Osteoblast (primary cell): ENCODE results near the gene PPP1R3E. TPM values are rescaled to one million over a fixed set of nuclear protein-coding genes. Genes with fewer than 3 reads are reported as not detected.
"Not testable (repeated sequence)": the region's sequence is repeated elsewhere in the genome, so short reads cannot be mapped to it uniquely, and the experiment has no call there.

Experiments used
- DNase-seq: peaks from one replicate; pipeline ENCODE4 v3.0.0; 2011; ENCODE audit warnings: low spot score, mixed read lengths; ENCODE audit not compliant: insufficient read length; ENCODE audit errors: missing footprints
- H2AFZ ChIP-seq: 2 replicates; pipeline ENCODE4 v1.6.0; 2011; ENCODE audit warnings: mild to moderate bottlenecking, low read length
- H3K27ac ChIP-seq: 2 replicates; pipeline ENCODE4 v1.5.1; 2011; ENCODE audit warnings: mild to moderate bottlenecking, low read depth, low read length, moderate library complexity
- H3K27me3 ChIP-seq: 2 replicates; pipeline ENCODE4 v1.6.0; 2012; ENCODE audit warnings: mild to moderate bottlenecking, control low read depth, inconsistent platforms, low read length, moderate library complexity; ENCODE audit not compliant: insufficient read depth
- H3K36me3 ChIP-seq: 2 replicates; pipeline ENCODE4 v1.5.1; 2011; ENCODE audit warnings: mild to moderate bottlenecking, low read length, control low read depth, moderate library complexity; ENCODE audit not compliant: insufficient read depth
- H3K4me1 ChIP-seq: 2 replicates; pipeline ENCODE4 v1.5.1; 2011; ENCODE audit warnings: mild to moderate bottlenecking, low read length, control low read depth, moderate library complexity; ENCODE audit not compliant: insufficient read depth
- H3K4me2 ChIP-seq: 2 replicates; pipeline ENCODE4 v1.6.0; 2011; ENCODE audit warnings: mild to moderate bottlenecking, low read length; ENCODE audit not compliant: insufficient read depth
- H3K4me3 ChIP-seq: fragments of 200-600 bp; sonication (generic); 3 replicates; pipeline ENCODE4 v1.5.1; 2012; ENCODE audit warnings: mild to moderate bottlenecking, low read length, inconsistent platforms; ENCODE audit not compliant: insufficient read depth
- H3K79me2 ChIP-seq: 2 replicates; pipeline ENCODE4 v1.6.0; 2012; ENCODE audit warnings: mild to moderate bottlenecking, low read length, control low read depth, inconsistent platforms; ENCODE audit not compliant: insufficient read depth
- H3K9me3 ChIP-seq: 2 replicates; pipeline ENCODE4 v1.5.1; 2011; ENCODE audit warnings: low read depth, low read length, control low read depth
- H4K20me1 ChIP-seq: 2 replicates; pipeline ENCODE4 v1.6.0; 2012; ENCODE audit warnings: mild to moderate bottlenecking, low read length, control low read depth; ENCODE audit not compliant: insufficient read depth
- CTCF ChIP-seq: IDR thresholded peaks from 2 replicates; pipeline ENCODE4 v1.5.1; 2011; ENCODE audit warnings: mild to moderate bottlenecking, low read depth, low read length, moderate library complexity; ENCODE audit errors: extremely low read depth
- total RNA-seq: library from RNA; depleted of rRNA; stranded (reverse); fragments of >200 nt; gene quantifications from 2 replicates; pipeline ENCODE4 v1.2.3, GENCODE V29; 2012

PPP1R3E gene
- total RNA-seq, 1 donor: 7.6 TPM

DNA sequence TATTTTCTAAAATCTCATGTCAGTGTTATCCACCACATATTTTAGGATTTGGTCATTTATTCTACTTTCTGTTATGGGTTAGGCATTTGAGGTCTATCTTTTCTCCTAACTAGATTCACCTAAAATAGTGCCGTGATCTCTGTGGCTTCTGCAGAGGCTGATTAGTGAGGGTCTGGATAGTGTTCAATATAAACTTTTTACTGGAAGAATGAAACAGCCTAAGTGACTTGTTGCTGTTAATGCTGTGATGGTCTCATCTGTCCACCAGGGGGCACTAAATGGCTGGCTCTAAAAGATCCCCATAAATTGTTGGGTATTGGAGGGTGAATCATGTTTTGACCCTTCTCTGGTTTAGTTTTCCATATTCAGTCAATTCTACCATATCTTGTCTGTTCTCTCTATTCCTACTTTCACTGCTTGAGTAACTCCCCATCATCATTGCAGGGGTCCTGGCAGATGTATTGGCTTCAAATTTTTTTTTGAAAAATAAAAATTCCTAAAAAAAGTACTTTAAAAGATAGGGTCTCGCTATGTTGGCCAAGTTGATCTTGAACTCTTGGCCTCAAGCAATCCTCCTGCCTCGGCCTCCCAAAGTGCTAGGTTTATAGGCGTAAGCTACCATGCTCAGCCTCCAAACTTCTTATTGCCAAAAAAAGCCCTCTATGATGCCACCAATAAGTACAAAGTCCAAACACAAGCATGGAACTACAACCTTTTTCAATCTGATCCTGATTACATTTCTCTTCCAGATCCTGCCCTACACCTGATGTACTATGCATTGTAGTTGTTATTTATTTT is 25.5 kb upstream of the PPP1R3E start:
- DNase-seq: peak; percentile 95
- Histone ChIP-seq H3K27me3 (no peaks in the 10 kb centered on the region), H3K4me3 (no peak overlapping the region), H3K4me2 (no peak overlapping the region), H4K20me1 (peaks cover 10% of the 10 kb centered on the region), H2AFZ (no peak overlapping the region), H3K27ac (no peak overlapping the region), H3K4me1 (no peaks in the 10 kb centered on the region), H3K79me2 (peaks cover 13% of the 10 kb centered on the region), H3K36me3 (peaks cover 20% of the 10 kb centered on the region), H3K9me3 (no peaks in the 10 kb centered on the region)
- peak; percentile 90 for TF ChIP-seq CTCF

- Histone ChIP-seq H2AFZ (no peak overlapping the region), H3K4me3 (no peak overlapping the region), H3K9me3 (no peaks in the 10 kb centered on the region), H3K4me1 (peaks cover 7% of the 10 kb centered on the region), H3K36me3 (peaks cover 24% of the 10 kb centered on the region), H4K20me1 (peaks cover 19% of the 10 kb centered on the region), H3K79me2 (peaks cover 27% of the 10 kb centered on the region), H3K27me3 (no peaks in the 10 kb centered on the region), H3K4me2 (no peak overlapping the region), H3K27ac (no peak overlapping the region)
- no peak for TF ChIP-seq CTCF
- no peak for DNase-seq
Observed at GRCh38 chr14:23326491-23327332, 24.1 kb upstream of the PPP1R3E start.

- Histone ChIP-seq H3K36me3 (peaks cover 24% of the 10 kb centered on the region), H3K79me2 (peaks cover 27% of the 10 kb centered on the region), H4K20me1 (peaks cover 19% of the 10 kb centered on the region)
- not testable (repeated sequence) for H3K4me3 ChIP-seq, H3K9me3 ChIP-seq, H3K27me3 ChIP-seq, H2AFZ ChIP-seq, H3K27ac ChIP-seq, H3K4me2 ChIP-seq, H3K4me1 ChIP-seq, DNase-seq
Observed at GRCh38 chr14:23325746-23326145, 23.1 kb upstream of the PPP1R3E start.

GRCh38 chr14:23324993-23325392 is 22.3 kb upstream of the PPP1R3E start:
- Histone ChIP-seq H3K9me3 (no peaks in the 10 kb centered on the region), H3K36me3 (peaks cover 29% of the 10 kb centered on the region), H3K27me3 (no peaks in the 10 kb centered on the region), H3K4me3 (no peak overlapping the region), H2AFZ (no peak overlapping the region), H3K27ac (no peak overlapping the region), H4K20me1 (peaks cover 19% of the 10 kb centered on the region), H3K4me2 (no peak overlapping the region), H3K4me1 (peaks cover 7% of the 10 kb centered on the region), H3K79me2 (peaks cover 27% of the 10 kb centered on the region)
- TF ChIP-seq CTCF: no peak
- no peak for DNase-seq
